Fibroblast of skin of back (primary cell): Measurements from ENCODE around the gene FAR2.
"Not testable (repeated sequence)": the region's sequence is repeated elsewhere in the genome, so short reads cannot be mapped to it uniquely, and the experiment has no call there.

Experiments
- DNase-seq: peaks from one replicate; pipeline ENCODE4 v3.0.0-alpha.2; 2013

FAR2 gene

DNA sequence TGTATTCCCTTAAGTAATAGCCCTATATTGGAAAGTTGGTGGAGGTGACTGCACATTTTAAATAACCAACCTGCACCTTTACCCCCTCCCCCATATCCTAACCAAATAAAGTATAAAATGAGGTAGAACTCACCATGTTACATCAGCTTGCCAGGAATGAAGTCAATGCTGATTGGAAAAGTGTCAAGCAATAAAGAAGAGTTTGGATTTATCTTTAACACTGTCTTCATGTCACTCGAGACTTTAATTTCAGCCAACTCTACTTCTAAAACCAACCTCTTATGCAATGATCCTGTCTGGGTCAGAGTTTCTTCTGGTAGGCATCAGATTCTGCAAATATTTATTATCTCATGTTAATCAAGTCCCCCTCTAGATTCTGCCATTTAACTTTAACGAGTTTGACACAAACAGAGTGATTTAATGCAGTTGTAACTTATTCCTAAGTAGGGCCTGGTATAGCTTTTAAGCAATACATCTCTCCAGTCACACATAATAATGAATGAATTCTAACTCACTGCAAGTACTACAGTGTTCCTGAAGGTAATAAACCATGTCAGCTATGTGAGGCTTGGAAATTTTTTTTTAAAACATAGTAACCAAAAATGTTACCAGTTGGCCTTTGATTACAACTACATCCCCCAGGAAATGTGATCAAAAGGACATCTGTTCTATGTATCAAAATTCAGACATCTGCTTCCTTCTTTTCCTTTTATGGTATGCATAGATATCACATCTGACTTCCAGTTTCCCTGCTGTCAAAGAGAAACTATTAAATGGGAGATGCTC is 133.1 kb downstream of the FAR2 start:
- peak; percentile 54 for DNase-seq

DNA sequence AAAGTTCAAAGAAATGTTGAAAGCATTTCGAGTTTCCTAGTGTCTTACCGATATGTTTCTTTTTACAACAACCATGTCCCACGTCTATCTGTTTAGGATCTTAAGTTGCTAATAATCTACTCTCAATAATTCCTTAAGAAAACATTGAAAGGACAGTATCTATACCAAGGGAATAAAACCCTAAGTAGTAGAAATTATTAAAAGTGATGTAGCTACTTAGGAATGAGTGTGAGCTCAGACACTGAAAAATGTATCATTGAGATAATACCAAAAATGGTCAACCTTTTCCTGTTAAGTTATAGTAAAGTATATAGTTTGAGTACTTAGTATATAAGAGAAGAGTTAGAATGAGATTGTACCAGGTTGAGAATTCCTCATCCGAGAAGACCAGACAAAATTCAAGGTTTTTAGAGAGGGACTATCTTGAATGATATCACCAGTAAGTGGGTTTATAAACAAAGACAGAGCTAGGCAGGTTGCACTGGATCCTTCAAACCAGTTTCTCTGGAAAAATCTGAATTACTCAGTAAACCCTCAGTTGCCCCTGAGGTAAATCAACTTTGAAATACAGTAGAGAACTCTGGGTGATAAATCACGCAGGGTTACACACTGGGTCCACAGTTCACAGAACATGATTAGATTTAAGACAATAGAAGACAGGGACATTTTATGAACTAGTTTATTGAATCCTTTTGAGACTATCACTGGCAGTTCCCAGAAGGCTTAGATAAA is 135.1 kb downstream of the FAR2 start:
- peak; percentile 86 for DNase-seq

DNA sequence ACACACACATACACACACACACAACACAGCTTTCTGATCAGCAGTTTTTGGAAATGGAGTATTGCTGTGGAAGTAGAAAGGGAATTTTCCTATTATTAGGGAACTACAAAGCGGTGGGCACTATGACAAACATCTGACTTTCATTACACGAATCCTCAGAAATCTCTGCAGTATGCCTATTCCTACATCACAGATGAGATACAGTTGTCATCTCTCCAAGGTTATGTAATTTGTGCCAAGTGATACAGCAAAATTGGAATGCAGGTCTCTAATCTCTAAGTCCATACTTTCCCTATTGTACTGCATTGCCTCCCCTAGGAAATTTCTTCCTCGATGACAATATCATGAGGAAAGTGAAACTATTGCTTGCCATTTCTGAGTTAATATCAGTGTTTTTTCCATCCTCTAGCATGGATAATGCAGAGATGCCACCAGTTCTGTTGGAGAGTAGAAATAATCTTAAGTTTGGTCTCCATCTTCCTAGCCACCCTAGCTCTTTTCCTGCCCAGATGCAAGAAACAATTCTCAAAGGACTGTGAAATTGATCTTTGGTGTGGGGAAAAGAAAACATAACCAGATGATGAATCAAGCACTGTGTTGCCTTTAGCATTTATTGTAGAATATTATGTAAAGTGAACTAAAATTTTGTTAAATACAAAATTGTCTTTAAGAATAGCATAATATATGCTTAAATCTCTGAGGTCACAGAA is 137.2 kb downstream of the FAR2 start:
- DNase-seq: peak; percentile 80

DNA sequence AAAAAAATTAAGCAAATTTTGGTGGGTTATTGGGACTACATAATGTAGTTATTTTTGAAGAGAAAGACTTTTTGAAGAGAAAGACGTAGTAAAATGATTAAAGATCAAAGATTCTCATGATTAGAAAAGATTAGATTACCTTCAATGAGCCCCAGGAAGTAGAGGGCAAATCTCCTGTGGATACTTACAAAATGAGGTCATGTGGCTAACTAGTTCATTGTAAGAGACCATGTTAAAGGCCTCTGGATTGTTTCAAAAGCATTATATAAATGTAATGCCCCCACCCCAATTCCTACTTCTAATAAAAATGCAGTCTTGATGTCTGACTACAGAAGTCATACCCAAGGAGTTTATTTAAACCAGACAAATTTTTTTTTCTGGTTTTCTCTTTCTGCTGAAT is 138.5 kb downstream of the FAR2 start:
- no peak for DNase-seq

DNA sequence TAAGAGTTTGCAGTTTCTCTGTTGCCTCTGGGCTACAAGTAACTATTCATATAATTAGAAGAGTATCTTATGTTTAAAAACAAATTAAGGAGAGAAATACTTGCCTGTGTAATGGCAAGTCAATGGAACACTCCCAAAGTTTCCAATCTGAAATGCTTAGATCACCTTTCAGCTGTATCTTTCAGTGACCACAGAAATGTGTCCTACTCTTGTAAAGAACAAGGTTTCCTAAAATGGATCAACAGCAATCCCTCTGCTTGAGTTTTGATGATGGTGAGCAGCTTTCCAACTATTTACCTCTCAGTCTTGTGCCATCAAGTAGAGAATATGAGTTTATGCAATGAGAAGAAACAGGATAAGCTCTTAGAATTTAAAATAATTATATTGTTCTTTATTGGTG is 139.0 kb downstream of the FAR2 start:
- no peak for DNase-seq

DNA sequence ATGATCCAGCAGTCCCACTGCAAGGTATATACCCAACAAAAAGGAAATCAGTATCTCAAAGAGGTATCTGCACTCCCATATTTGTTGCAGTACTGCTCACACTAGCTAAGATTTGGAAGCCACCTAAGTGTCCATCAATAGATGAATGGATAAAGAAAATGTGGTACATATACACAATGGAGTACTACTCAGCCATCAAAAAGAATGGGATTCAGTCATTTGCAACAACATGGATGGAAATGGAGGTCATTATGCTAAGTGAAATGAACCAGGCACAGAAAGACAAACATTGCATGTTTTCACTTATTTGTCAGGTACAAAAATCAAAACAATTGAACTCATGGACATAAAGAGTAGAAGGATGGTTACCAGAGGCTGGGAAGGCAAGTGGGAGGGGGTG is 141.4 kb downstream of the FAR2 start:
- not testable (repeated sequence) for DNase-seq

DNA sequence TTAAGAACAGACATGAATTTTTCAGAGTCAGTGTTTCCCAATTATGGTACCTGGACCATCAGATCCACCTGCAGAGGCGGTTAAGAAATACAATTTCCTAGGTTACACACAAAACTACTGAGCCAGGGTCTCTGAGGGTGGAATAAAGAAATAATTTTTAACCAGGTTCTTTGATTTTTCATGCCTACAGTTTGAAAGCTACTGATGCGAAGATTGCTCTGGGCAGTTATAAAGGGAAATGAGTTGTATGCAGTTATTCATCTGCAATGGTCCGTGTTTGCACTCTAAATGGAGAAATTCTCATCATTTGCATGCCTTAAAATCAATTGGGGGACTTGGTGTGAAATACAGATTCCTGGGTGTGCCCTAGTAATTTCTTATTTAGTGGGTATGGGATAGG is 142.1 kb downstream of the FAR2 start:
- DNase-seq: no peak

DNA sequence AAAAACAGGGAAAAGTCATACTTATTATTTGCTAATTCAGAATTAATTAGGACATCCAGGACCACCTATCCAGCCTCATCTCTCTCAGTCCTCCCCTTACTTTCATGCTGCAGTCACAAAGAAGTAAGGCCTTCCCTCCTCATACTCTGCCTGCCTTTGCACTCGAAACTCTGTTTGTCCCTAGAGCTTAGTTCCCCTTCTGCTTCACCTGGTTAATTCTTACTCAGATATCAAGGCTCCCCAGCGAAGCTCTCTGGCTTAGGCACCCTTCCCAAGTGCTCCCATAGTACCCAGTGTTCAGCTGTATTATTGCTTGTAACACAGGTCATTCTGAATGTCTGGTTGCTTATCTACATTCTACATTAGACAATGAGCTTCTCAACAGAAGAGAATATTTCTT is 150.6 kb downstream of the FAR2 start:
- DNase-seq: no peak

DNA sequence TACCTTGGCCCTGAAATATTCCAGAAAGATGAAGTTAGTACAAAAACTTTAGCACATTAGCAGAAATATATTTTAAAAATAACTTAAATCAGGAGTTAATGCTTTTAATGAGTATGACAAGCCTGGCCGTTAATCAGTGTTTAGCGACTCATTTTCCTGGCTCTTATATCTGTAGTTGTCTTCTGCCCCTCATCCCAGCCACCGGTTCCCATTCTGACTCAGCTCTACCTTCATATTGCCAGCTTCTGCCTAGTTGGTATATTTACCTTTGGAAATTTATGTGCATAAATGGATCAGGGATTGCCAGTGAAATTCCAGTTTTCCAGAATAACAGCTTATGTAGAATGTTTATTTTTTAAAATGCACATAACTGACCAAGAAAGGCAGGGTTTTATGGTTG is 152.0 kb downstream of the FAR2 start:
- DNase-seq: no peak

DNA sequence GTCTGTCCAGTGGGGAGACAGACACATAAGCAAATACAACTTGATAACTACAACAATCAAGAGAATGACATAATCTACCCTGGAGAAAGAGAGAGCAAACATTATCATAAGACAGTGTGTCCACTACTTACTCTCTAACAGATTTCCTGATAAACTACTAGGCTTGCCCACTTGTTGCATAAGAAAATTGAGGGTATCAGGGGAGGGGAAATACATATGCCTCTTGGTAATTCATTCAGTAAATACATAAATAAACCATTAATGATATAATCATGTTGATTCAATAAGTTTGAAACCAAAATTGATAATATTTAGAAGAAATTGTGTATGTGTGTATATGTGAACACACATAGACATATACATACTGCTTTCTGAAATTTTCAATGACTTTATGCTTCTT is 155.3 kb downstream of the FAR2 start:
- no peak for DNase-seq

DNA sequence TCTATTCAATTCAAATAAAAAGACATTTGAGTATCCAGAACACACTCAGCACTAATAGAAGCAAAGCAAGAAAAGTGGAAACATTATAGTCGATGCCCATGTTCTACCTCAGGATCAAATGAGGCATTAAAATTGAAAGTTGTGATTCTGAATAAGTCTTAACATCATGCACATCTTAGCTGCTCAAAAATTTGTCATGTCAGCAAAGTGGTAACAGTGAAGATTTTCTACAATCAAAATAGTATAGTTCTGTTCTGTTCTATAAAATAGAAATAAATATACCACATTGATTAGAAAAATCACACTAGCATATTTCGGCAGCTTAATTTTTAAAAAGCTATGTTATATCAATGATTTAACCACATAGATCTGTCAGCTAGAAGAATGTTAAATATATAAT is 157.2 kb downstream of the FAR2 start:
- DNase-seq: no peak

DNA sequence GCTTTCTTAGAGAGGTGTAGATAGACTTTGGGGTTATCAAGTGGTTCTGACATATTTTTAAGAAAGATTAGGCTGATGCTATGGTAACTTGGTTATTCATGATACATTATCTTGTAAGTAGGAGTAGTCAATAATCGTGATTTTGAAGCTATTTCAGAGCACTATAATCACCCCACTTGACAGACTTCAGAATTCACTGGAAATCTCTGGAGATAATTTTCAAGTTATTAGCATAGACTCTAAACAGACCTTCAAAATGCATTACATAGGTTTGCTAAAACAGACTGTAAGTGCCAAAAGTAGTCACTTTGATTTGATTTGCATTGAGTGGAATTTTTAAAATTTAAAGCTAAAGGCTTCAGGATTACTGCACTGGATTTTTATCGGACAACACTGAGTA is 157.6 kb downstream of the FAR2 start:
- no peak for DNase-seq

DNA sequence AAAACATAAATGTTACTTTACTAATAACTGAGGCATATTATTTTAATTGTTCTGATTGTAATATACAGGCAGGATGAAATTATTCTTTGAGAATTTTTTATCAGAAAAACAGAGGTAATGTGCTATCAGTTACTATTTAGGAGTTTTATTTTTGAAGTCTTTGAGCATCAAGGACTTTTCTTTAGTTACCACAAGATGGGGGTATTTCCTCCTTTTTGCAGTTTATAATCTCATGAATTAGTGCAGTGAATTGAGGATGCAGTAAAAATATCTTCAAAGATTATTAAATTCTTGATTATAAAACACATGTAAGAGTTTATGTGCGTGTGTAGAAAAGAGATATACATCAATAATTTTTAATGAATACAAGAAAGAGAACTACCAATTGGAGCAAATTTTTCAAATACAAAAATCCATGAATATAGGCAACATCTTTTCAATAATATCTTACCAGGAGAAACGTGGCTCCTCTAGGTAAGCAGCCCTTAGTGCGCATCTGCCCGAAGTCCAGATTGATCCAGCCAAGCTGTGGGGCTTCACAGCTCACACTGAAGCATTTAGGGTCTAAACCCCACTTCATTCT is 160.3 kb downstream of the FAR2 start:
- DNase-seq: no peak

DNA sequence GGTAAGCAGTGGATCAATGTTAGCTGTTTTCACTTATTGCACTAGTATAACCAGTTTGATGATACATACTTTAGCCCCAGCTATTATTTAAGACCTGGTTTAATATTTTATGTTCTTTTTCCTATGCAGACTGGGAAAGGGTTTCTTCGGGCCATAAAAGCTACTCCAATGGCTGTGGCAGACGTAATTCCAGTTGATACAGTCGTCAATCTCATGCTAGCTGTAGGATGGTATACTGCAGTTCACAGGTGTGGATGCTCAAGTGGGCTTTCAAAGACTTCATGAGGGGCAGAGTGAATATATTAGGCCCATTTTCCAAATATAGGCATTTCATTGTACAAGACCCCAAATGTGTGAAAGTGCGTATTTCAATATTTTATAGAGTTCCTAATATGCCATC is 161.8 kb downstream of the FAR2 start:
- DNase-seq: no peak

DNA sequence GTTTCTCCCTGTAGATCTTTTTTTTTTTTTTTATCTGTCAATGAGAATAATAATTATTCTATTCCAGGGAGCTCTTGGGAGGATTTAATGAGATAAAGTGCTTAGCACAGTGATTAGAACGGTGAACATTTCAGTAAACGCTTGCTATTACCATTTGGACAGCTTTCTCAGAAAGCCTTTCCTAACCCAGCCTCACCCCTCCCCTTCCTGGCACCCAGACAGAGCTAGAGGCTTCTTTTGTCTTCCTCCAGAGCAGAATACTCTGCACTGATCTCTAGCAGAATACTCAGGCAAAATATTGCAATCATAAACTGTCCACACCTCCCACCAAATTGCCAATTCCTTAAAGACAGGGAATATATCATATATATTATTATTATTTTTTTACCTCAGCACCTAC is 165.3 kb downstream of the FAR2 start:
- DNase-seq: no peak

DNA sequence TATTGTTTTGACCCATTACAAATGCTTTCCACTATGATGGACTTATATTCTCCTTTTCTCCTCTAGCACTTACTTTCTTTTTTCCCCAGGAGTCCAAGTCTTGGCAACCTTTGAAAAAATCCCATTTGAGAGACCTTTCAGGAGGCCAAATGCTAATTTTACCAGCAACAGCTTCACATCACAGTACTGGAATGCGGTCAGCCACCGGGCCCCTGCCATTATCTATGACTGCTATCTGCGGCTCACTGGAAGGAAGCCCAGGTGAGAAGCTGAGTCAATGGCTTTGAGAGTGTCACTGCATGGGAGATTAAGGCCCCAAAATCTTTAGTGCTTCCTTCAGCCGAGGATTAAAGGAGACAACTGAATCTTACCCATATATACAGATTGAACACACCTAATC is 167.7 kb downstream of the FAR2 start:
- DNase-seq: peak; percentile 35

DNA sequence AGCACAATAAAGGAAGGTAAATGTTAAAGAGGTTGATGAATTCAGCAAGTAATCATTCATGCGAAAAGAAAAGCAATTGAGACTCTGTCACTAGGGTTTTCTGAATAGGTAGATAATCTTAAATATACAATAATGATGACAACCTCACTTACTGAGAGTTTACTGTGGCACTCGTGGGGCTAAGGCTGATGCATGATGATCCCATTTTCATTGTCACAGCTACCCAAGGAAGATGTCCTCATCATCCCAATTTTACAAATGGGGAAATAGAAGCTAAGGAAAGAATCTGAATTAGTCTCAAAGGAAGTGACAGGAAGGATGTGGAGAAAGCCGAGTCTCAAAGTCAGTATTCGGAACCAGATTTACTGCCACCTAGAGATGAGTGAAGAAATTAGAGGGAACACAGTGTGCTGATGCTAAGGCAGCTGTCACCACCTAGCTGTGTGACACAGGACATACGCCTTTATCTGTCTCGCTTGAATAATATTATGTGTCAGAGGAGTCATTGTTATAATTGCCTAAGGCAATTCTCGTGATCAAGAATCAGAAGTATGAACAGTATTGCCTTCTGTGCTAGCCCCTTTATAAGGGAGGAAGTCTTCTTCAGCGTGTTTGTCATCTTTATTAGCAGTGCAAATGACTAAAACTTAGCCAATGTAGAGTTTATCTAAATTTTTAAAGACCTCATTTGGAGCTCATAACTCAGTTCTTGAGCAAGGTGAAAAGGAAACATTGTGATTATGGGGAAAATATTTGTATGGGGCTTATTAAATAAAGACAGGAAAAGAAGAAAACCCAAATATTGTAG is 168.7 kb downstream of the FAR2 start:
- peak; percentile 81 for DNase-seq

DNA sequence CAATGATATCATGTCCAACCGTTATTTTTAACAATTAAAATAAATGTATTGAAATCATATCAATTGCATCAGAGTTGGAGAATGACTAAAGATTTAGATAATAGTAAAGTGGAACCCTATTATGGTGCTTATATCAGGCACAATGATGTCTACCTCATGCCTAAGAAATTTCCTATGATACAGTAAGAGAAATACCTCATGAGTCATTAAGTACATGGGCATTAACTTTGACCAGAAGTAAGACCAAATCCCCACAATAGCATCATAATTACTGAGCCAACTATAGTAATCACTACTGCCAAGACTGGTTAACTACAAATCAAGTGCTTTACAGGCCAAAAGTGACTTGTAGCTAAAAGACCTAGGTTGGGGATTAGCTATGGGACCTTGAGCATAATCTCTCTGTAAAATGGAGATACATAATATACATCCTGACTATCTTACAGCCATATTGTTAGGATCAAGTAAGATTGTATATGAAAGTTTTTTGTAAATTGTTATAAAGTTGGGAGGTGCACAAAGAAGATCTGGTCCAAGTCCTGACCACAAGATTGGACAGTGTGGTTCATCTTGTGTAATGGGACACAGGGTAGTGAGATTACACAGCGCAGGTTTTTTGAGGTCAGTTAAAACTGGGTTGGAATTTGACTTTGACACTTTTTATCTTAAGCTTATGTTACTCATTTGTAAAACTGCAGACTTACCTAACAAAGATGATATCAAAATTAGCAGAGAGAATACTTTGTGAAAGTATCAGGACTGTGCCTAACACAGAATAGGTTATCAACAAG is 171.4 kb downstream of the FAR2 start:
- peak; percentile 89 for DNase-seq

DNA sequence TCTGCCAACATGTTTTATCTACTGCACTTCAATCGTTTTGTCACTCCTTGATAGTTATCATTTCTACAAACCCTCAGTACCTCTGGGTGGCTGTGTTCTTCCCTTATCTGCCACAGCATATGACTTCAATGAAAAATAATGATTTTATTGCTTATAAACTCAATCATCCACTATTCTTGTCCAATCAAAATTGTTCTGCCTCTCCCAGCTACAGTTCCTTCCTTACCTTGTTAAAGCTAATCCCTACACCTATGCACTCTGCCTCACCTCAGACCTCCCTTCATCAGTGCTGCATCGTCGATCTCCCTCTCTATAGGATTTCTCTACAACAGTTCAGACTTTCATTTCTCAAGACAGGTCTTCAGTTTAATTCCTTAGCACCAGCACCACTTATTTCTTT is 173.1 kb downstream of the FAR2 start:
- no peak for DNase-seq

DNA sequence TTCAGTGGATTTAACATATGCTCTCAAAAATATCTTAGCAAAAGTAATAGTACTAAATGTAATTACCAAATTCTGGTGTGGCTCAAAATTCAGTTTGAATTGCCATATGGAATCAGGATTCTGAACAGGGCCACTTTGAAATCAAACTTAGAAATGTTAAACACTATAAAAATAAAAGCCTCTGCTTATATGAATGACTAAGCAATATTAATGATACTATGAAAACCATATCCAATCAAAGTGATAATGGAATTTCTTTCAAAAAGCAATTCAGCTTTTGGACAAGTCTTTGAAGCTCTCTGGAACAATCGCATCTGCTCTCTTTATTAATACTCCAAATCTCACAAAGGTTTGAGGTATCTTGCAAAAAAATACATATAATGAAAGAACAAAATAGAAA is 180.3 kb downstream of the FAR2 start:
- DNase-seq: no peak

DNA sequence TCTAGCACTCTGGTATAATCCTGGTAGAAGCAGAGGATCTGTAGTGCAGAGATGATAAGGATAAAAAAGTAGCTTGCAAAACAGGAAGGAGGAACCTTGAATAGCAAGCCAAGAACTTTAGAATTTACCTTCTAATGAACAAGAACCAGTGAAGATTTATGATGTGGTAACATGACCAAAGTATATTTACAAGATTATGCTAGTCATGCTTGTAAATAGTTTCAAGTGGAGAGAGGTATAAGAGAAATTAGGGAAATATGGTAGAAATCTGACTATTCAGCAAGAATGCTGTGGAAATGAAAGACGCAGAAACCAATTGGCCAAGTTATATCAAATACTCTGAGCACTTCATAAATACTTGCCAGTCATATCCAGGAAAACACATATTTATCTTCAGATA is 184.1 kb downstream of the FAR2 start:
- no peak for DNase-seq

DNA sequence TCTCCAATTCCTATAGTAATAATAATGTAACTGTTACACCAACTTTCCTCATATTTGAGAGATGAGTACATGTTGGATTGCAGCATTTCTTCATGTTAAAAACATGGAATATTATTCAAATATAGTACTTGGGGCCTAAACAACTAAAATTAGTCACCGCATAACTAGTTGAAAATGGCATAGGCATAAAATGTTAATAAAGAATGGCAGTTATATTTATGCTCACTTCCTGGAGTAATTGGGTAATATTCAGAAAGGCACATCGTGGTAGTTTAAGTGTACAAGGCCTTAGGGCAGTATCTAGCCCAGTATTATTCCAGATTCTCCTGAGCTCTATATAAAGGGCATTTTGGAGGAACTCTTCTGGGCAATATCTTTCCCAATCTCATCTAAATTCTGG is 185.9 kb downstream of the FAR2 start:
- DNase-seq: peak; percentile 25
